HG02943 (cell line): ENCODE measurements around the gene PLEKHD1.

Source experiments
- ATAC-seq: cut with Tn5 transposase; IDR thresholded peaks from one replicate; pipeline ENCODE4 v1.9.1; 2021; ENCODE audit warnings: mild to moderate bottlenecking, low read depth, moderate library complexity; ENCODE audit not compliant: unreplicated experiment

Gene PLEKHD1

GRCh38 chr14:69540654-69541335 is 56.3 kb downstream of the PLEKHD1 start:
- no peak for ATAC-seq

GRCh38 chr14:69542311-69542710 is 57.8 kb downstream of the PLEKHD1 start:
- ATAC-seq = no peak

- ATAC-seq = no peak
Measured at GRCh38 chr14:69543341-69544115, 59.0 kb downstream of the PLEKHD1 start.

- no peak for ATAC-seq
Measured at GRCh38 chr14:69547701-69548348, 63.3 kb downstream of the PLEKHD1 start.

- ATAC-seq = no peak
Measured at GRCh38 chr14:69548566-69548965, 64.0 kb downstream of the PLEKHD1 start.

- ATAC-seq = no peak
Measured at GRCh38 chr14:69551511-69551910, 67.0 kb downstream of the PLEKHD1 start.

DNA sequence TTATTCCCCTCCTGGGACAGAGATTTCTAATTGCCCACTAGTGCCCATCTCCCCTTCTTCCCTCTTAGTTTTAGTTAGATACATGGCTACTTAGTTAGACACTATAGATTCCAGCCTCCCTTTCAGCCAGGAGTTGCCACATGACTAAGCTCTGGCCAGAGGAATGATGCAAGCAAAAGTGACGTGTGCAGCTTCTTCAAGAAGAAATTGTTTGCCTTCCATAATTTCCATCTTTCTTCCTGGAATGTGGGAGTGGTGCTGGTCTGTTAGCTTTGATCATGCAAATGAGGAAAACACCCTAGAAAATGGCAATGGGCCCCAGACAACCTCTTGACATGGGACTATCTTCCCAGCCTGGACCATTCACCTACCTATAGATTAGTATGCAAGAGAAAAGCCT is 68.7 kb downstream of the PLEKHD1 start:
- no peak for ATAC-seq

GRCh38 chr14:69554500-69554899 is 70.0 kb downstream of the PLEKHD1 start:
- ATAC-seq = no peak

GRCh38 chr14:69558774-69559173 is 74.2 kb downstream of the PLEKHD1 start:
- ATAC-seq = no peak

GRCh38 chr14:69559581-69560011 is 75.1 kb downstream of the PLEKHD1 start:
- no peak for ATAC-seq

GRCh38 chr14:69560826-69561225 is 76.3 kb downstream of the PLEKHD1 start:
- no peak for ATAC-seq

DNA sequence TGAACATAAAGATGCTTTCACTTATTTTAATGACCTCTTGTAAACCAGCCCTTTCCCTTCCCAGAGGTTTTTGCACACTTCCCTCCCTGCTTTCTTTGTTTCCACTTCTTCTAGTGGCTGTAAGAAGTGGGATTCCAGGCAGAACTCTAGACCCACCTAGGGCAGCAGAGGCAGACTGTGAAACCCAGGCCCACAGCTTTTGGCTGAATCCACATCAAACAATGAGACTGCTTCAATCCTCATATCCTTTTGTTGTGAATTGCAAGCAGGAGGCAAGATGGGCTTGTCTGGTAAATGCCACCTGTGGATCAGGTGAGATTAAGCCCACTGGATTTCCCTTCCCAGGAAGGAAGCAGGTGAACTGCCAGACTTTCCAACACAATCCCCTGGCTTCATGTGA is 77.4 kb downstream of the PLEKHD1 start:
- ATAC-seq = no peak

- ATAC-seq = no peak
Measured at GRCh38 chr14:69567563-69567962, 83.0 kb downstream of the PLEKHD1 start.

- ATAC-seq = no peak
Measured at GRCh38 chr14:69569859-69570258, 85.3 kb downstream of the PLEKHD1 start.

DNA sequence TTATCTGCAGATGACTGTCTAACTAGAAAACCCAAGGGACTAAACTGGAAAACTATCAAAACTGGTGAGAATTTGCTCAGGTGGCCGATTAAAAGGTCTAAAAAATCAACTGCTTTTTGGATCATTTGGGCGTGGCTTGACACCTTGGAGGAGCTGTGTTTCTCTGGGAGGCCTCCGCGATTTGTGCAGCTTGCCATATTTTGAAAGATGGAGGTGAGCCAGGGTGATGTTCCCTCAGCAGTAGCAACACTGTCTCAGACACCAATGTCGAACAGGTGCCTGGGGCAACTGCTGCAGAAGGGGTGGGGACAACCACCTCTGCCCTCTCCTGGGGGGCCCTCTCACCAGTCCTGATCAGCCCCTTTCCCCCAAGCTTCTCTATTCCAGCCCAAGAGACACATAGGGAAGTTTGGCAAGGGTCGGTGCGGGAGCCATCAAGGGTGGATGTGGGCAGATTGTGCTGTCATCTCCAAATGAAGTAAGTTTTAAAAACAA is 86.4 kb downstream of the PLEKHD1 start:
- ATAC-seq = no peak

- no peak for ATAC-seq
Measured at GRCh38 chr14:69571449-69572029, 87.0 kb downstream of the PLEKHD1 start.

GRCh38 chr14:69572030-69572840 is 87.7 kb downstream of the PLEKHD1 start:
- ATAC-seq = no peak

DNA sequence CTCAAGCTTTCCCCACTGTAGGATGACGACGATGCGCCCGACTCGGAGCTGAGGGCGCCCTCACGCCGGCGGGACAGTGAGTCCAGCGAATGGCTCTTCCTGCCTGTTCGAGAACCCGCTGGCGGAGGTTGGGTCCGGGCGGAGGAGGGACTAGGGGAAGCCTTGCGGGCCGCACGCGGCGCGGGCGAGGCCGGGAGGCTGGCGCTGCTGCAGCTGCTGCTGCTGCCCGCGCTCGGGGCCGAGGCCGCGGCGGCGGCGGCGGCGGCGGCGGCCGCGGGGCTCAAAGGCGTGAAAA is 88.3 kb downstream of the PLEKHD1 start:
- ATAC-seq = no peak

- ATAC-seq = no peak
Measured at GRCh38 chr14:69573205-69573830, 88.8 kb downstream of the PLEKHD1 start.

DNA sequence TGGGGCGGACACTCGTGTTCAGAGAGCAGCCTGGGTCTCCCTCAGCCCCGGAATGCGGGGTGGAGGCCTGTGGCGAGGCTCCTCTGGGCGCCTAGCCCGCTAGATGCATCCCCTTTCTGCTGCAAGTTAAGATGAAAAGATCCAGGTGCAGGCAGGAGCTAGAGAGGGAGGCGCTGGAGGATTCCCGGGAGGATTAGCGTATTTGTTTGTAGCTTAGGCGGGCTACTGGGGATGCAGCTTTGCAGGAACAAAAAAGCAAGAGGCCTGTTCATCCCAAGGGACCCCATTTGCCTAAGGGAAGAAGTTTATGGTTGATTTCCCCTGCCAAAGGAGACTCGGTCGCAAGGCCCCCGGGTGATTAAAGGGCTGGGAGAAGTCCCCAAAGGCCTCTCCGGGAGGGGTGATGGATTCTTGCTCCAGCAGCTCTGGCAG is 89.3 kb downstream of the PLEKHD1 start:
- ATAC-seq = no peak
